Cardiac fibroblast (primary cell): ENCODE results near the gene LDLRAD3.

Experiments used
- DNase-seq, 2 donors: peaks; one replicate each; pipeline versions ENCODE4 v3.0.0 to v3.0.0-alpha.2; 2010; ENCODE audit warnings: low read depth in 2 of 2
- H3K4me3 ChIP-seq, 2 donors: replicated peaks in 1 of 2; 1 replicate in 1 of 2; 2 replicates in 1 of 2; pipeline ENCODE4 v1.5.1; 2011; ENCODE audit warnings: low read depth in 2 of 2, low read length in 2 of 2, mild to moderate bottlenecking in 2 of 2, moderate library complexity in 1 of 2
- CTCF ChIP-seq: IDR thresholded peaks from one replicate; pipeline ENCODE4 v1.5.1; 2011; ENCODE audit warnings: low read depth, mild to moderate bottlenecking, low read length, inconsistent platforms

The LDLRAD3 gene

DNA sequence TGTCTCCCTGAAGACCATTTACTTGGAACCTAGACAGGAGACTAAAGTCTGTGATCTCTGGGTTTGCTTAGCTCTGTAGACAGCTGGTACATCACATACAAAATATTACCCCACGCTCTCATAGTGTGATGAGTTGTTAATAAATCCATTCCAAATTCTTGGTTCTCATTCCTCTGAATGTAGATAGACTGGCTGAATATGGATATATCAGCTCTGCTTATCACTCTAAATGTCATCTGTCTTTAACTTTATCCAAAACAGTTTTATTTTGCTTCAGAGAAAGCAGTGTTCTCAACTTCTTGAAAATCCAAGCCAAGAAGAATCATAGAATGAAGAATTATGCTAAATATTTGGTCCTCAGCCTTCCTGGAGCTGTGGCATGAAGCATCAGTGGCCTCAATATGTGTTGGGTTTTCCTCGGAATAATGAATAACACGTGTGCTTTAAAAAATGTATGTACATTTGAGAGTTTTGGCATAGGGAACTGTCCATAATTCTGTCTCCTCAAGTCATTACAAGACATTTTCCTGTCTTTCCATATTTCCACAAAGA is 10.5 kb upstream of the LDLRAD3 start:
- TF ChIP-seq CTCF, result no peak
- DNase-seq, result peak in 1 of 2 donors; percentile 33
- H3K4me3 ChIP-seq, result no peak overlapping the region

GRCh38 chr11:35934271-35934670 is 9.6 kb upstream of the LDLRAD3 start:
- TF ChIP-seq CTCF, result no peak
- H3K4me3 ChIP-seq, result no peak overlapping the region
- no peak for DNase-seq

DNA sequence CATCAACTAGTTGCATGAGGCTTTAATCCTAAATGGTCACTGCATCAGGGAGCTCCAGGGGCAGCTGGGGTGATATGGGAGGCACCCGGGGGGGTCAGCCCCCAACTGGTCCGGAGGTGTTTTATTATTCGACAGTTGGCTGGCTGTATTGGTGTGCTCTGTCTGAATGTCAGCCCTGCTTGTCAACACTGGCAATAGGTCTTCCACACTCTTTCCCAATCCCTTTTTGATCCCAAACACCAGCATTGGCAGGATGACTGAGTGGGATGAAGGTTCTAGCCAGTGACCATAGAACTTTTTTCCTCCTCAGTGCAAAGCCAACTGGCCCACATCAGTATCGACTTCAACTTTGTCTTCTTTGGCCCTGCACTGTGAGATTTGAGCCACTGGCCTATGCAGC is 8.9 kb upstream of the LDLRAD3 start:
- no peak for DNase-seq
- TF ChIP-seq CTCF, result no peak
- no peak overlapping the region for H3K4me3 ChIP-seq

- H3K4me3 ChIP-seq, result no peak overlapping the region
- DNase-seq, result no peak
- no peak for TF ChIP-seq CTCF
These were observed 8.5 kb upstream of the LDLRAD3 start for GRCh38 chr11:35935390-35935789.

GRCh38 chr11:35937111-35937510 is 6.8 kb upstream of the LDLRAD3 start:
- TF ChIP-seq CTCF, result no peak
- H3K4me3 ChIP-seq, result no peak overlapping the region
- DNase-seq, result no peak

DNA sequence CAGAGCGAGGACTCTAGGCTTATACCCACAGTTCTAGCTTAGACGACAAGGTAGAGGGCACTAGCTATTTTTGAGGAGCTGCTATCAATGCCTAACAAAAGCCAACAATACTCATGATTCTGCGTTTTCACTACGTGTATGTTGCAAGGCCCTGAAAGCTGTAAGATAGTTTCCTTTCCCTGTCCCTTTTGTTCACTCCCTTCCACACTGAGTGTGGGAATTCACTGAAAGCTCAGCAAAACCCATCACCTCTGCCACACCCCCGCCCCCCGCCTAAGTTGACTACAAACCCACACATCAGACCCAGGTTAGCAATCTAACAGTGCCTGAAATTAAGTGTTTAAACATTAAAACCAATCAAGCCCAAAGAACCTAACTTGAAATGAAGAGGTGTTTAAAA is 6.2 kb upstream of the LDLRAD3 start:
- no peak for TF ChIP-seq CTCF
- H3K4me3 ChIP-seq, result no peak overlapping the region
- no peak for DNase-seq

- TF ChIP-seq CTCF, result no peak
- no peak for DNase-seq
- H3K4me3 ChIP-seq, result no peak overlapping the region
These were observed 5.6 kb upstream of the LDLRAD3 start for GRCh38 chr11:35938231-35938630.
